Activated CD8-positive, alpha-beta T cell treated with anti-CD3 and anti-CD28 coated beads for 36 hours (primary cell): ENCODE measurements around the gene FBXO47. TPM values are rescaled to one million over a fixed set of nuclear protein-coding genes. Genes with fewer than 3 reads are reported as not detected.

Source experiments
- ATAC-seq: fragments of 200-7000 bp; cut with Tn5 transposase; one replicate; pipeline ENCODE4 v1.10.0; 2021; ENCODE audit warnings: mild to moderate bottlenecking, moderate library complexity
- CTCF ChIA-PET: fragments of 350-600 bp; sonication (Branson Sonifier 250); formaldehyde crosslinking; loops from one replicate; lab custom pipeline; 2021; ENCODE audit warnings: antibody characterized with exemption; lab: Charles Lee
- POLR2A ChIA-PET: fragments of 350-600 bp; sonication (Branson Sonifier 250); formaldehyde crosslinking; loops from one replicate; lab custom pipeline; 2021; ENCODE audit warnings: antibody characterized with exemption; lab: Charles Lee
- DNase-seq: peaks from one replicate; pipeline ENCODE4 v3.0.0-alpha.2; 2020
- H3K27ac Mint-ChIP-seq: one replicate; pipeline ENCODE4 v1.8.0; 2021; ENCODE audit warnings: mild to moderate bottlenecking, mixed read lengths
- H3K27me3 Mint-ChIP-seq: one replicate; pipeline ENCODE4 v1.8.0; 2021; ENCODE audit warnings: mixed read lengths
- H3K36me3 Mint-ChIP-seq: one replicate; pipeline ENCODE4 v1.8.0; 2021; ENCODE audit warnings: low read depth, mixed read lengths
- H3K4me1 Mint-ChIP-seq: one replicate; pipeline ENCODE4 v1.8.0; 2021; ENCODE audit warnings: low read depth, mixed read lengths
- H3K4me3 Mint-ChIP-seq: one replicate; pipeline ENCODE4 v1.8.0; 2021; ENCODE audit warnings: mild to moderate bottlenecking, moderate library complexity, mixed read lengths
- H3K9me3 Mint-ChIP-seq: one replicate; pipeline ENCODE4 v1.8.0; 2021; ENCODE audit warnings: mixed read lengths
- CTCF ChIP-seq: fragments of 200-600 bp; IDR thresholded peaks from one replicate; pipeline ENCODE4 v1.8.0; 2022; ENCODE audit warnings: antibody characterized with exemption, mild to moderate bottlenecking
- intact Hi-C: fragments of 100-400 bp; cut with micrococcal nuclease; formaldehyde crosslinking; loops from one replicate; pipeline ENCODE4 v1.10.0; 2022
- total RNA-seq, 2 experiments: library from RNA; stranded (reverse); gene quantifications; one replicate each; pipeline ENCODE4 v1.2.3, GENCODE V29; 2021

Gene FBXO47
- total RNA-seq, 2 experiments from 2014 or later, result not detected

GRCh38 chr17:38994026-38994425 is 26.8 kb upstream of the FBXO47 start:
- no peak overlapping the region for H3K4me3 Mint-ChIP-seq
- H3K27me3 Mint-ChIP-seq, result no peaks in the 10 kb centered on the region
- no peaks in the 10 kb centered on the region for H3K4me1 Mint-ChIP-seq
- ChIA-PET POLR2A (no interaction called here), CTCF (interaction anchor here (1.8 kb wide), 1 partner anchor 11 kb away, joined by 7 read pairs; no protein-coding TSS in a partner anchor)
- no peak for TF ChIP-seq CTCF
- DNase-seq, result no peak
- intact Hi-C loops, result no loop called here
- H3K9me3 Mint-ChIP-seq, result peaks cover 6% of the 10 kb centered on the region
- H3K27ac Mint-ChIP-seq, result no peak overlapping the region
- no peak for ATAC-seq
- peaks cover 1% of the 10 kb centered on the region for H3K36me3 Mint-ChIP-seq

- Mint-ChIP-seq H3K9me3 (no peaks in the 10 kb centered on the region), H3K27ac (no peak overlapping the region), H3K27me3 (no peaks in the 10 kb centered on the region), H3K36me3 (no peaks in the 10 kb centered on the region), H3K4me3 (no peak overlapping the region), H3K4me1 (no peaks in the 10 kb centered on the region)
- no peak for DNase-seq
- intact Hi-C loops, result no loop called here
- POLR2A ChIA-PET, result interaction anchor here (1.3 kb wide), 1 partner anchor 190 kb away, joined by 4 read pairs; no protein-coding TSS in a partner anchor
- TF ChIP-seq CTCF, result no peak
- CTCF ChIA-PET, result interaction anchor here (1.3 to 5.8 kb wide), 11 partner anchors 13 to 257 kb away, joined by 3 to 155 read pairs (median 16); partner anchors contain the start of genes ARL5C, FBXO47, LASP1NB and PLXDC1
- no peak for ATAC-seq
Observed at GRCh38 chr17:38984666-38985065, 17.5 kb upstream of the FBXO47 start.

DNA sequence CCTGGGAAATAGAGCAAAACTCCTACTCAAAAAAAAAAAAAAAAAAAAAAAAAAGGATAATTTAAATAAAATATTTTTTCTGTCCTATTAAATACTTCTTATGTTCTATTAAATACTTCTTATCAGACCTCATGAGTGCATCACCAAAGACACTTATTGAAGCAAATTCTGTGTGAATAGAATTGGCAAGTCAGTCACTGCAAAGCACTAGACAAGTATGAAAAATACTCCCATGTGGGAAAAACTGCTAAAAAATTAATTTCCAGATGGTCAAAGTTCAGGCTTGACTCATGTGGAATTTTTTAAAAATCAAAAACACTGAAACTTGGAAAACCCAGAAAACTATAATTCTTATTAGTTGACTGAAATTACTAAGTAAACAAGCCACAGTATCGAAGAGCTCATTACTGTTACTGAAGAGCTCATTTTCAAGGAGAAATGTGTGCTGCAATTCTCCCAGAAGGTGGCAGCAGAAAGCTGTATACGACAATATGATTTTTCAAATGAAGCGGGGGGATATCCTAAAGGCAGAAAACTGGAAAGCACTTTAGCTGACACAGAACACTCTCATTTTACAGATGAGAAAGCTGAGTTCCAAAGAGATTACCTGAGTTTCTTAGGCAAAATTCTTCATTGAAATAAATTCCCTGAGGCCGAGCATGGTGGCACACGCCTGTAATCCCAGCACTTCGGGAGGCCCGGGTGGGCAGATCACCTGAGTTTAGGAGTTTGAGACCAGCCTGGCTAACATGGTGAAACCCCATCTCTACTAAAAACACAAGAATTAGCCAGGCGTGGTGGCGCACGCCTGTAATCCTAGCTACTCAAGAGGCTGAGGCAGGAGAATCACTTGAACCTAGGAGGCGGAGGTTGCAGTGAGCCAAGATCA is 15.9 kb upstream of the FBXO47 start:
- ATAC-seq (peak; percentile 78), DNase-seq (peak; percentile 68)
- no peaks in the 10 kb centered on the region for H3K4me1 Mint-ChIP-seq
- H3K36me3 Mint-ChIP-seq, result no peaks in the 10 kb centered on the region
- H3K4me3 Mint-ChIP-seq, result no peak overlapping the region
- no peak overlapping the region for H3K27ac Mint-ChIP-seq
- POLR2A ChIA-PET, result interaction anchor here (0.7 to 1.1 kb wide), 3 partner anchors 48 to 168 kb away, joined by 3 to 4 read pairs (median 3); partner anchors contain the start of gene PLXDC1
- H3K27me3 Mint-ChIP-seq, result no peaks in the 10 kb centered on the region
- CTCF ChIA-PET, result interaction anchor here (0.6 to 5.8 kb wide), 93 partner anchors 9 to 366 kb away, joined by 3 to 155 read pairs (median 5); partner anchors contain the start of genes ARL5C, CWC25, FBXO47 and LASP1NB
- no peaks in the 10 kb centered on the region for H3K9me3 Mint-ChIP-seq
- peak; percentile 91 for TF ChIP-seq CTCF
- intact Hi-C loops, result loop anchor here (2.0 kb wide), 1 partner anchor 170 kb away; no protein-coding TSS in a partner anchor

DNA sequence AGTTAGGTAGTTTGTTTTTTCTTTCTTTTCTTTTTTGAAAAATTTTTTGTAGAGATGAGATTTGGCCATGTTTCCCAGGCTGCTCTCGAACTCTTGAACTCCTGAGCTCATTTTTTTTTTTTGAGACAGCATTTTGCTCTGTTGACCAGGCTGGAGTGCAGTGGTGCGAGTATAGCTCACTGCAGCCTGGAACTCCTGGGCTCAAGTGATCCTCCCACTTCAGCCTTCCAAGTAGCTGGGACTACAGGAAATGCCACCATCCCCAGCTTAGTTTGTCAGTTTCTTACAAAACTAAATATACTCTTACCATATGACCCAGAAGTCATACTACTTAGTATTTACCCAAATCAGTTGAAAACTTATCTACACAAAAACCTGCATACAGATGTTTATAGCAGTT is 14.4 kb upstream of the FBXO47 start:
- ATAC-seq (no peak), DNase-seq (no peak)
- ChIA-PET POLR2A (no interaction called here), CTCF (interaction anchor here (1.0 to 5.8 kb wide), 9 partner anchors 11 to 263 kb away, joined by 3 to 155 read pairs (median 24); partner anchors contain the start of genes ARL5C, FBXO47, LASP1NB and PLXDC1)
- Mint-ChIP-seq H3K27ac (no peak overlapping the region), H3K9me3 (no peaks in the 10 kb centered on the region), H3K27me3 (no peaks in the 10 kb centered on the region), H3K4me3 (no peak overlapping the region), H3K36me3 (no peaks in the 10 kb centered on the region), H3K4me1 (no peaks in the 10 kb centered on the region)
- no peak for TF ChIP-seq CTCF
- intact Hi-C loops, result loop anchor here (2.0 kb wide), 1 partner anchor 171 kb away; no protein-coding TSS in a partner anchor
